ENCODE results near the gene DGKA.

The DGKA gene

GRCh38 chr12:55984861-55985260 is 53.9 kb downstream of the DGKA start:
- TF ChIP-seq CTCF (IDR thresholded peaks at IDR 0.05) = no peak

GRCh38 chr12:55985341-55985740 is 54.4 kb downstream of the DGKA start:
- TF ChIP-seq CTCF (IDR thresholded peaks at IDR 0.05) = no peak

- no peak for TF ChIP-seq CTCF (IDR thresholded peaks at IDR 0.05)
Measured at GRCh38 chr12:55991110-55991509, 60.1 kb downstream of the DGKA start.

GRCh38 chr12:55993230-55993853 is 62.4 kb downstream of the DGKA start:
- no peak for TF ChIP-seq CTCF (IDR thresholded peaks at IDR 0.05)

GRCh38 chr12:55995366-55995765 is 64.4 kb downstream of the DGKA start:
- TF ChIP-seq CTCF (IDR thresholded peaks at IDR 0.05) = no peak

GRCh38 chr12:55996201-55996714 is 65.3 kb downstream of the DGKA start:
- peak; percentile 95 for TF ChIP-seq CTCF (IDR thresholded peaks at IDR 0.05)

- TF ChIP-seq CTCF (IDR thresholded peaks at IDR 0.05) = no peak
Measured at GRCh38 chr12:55996715-55997534, 66.0 kb downstream of the DGKA start, which contains the start of gene SUOX. Gene SUOX (plus strand): TSS chr12:55997276. CDS start chr12:56002222, 4,946 bp downstream.

Data from LNCAP (cell line).